GM21423 (cell line): ENCODE data around the gene UBN2.

ENCODE experiments used
- ATAC-seq: cut with Tn5 transposase; IDR thresholded peaks from one replicate; pipeline ENCODE4 v1.9.1; 2021; ENCODE audit warnings: mild to moderate bottlenecking, moderate library complexity; ENCODE audit not compliant: unreplicated experiment

UBN2 gene

GRCh38 chr7:139341776-139342226 lies 110.8 kb downstream of the UBN2 start:
- ATAC-seq: no peak

- ATAC-seq: no peak
Observed at GRCh38 chr7:139345042-139345441, 114.0 kb downstream of the UBN2 start.

- no peak for ATAC-seq
Observed at GRCh38 chr7:139351027-139351426, 120.0 kb downstream of the UBN2 start.

- no peak for ATAC-seq
Observed at GRCh38 chr7:139354729-139355128, 123.7 kb downstream of the UBN2 start.

GRCh38 chr7:139355320-139355719 lies 124.3 kb downstream of the UBN2 start:
- no peak for ATAC-seq
